GM21423 (cell line): ENCODE measurements around the gene DNASE2.

Experiments
- ATAC-seq: cut with Tn5 transposase; IDR thresholded peaks from one replicate; pipeline ENCODE4 v1.9.1; 2021; ENCODE audit warnings: mild to moderate bottlenecking, moderate library complexity; ENCODE audit not compliant: unreplicated experiment

DNASE2 gene

DNA sequence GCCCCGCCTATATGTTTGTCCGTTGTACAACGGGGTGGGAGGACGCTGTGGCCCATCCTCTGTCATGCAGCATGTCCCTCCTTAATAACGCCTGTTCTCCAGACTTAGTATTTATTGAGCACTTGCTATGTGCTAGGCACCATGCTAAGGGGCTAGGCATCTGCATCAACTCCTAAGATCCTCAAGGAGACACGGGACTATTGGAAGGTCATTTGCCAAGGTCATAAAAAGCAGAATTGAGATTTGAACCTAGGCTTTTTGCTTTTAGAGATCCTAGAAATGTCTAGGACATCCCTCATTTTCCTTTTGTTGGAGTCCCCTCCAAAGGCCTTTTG lies 44.8 kb downstream of the DNASE2 start:
- no peak for ATAC-seq

DNA sequence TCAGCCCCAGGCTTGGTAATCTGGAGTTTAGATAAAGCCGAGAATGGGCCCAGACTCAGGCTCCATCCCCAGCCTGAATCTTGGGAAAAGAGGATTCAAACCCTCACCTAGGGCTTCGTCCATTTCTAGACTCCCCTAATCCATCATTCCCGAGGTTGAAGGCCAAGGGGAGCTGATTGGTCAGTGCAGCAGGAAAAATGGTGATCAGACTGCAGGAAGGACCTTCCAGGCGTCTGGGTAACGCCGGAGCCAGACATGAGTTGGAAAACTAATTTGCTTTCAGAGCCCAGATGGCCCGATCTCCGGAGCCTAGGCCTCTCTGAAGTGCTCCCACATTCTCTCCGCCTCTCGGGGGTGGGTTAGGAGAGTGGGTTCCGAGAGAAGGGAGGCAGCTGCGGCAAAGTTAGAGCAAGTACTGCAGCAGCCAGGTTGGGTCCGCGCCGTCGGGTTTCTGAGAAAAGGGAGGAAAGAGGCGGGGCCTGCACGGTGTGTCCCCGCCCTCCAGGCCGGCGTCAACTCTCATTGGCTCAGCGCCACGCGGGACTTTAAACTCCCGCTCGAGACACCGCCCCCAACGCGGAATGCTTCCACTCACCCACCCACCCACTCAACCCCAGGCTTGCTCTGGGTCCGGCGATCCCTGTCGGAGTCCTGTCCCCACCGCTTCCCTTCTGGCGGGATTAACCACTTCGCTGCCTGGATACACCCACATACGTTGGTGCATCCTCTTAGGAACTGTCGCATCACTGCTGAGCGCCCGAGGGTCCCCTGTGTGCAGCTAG lies 46.1 kb downstream of the DNASE2 start:
- no peak for ATAC-seq

DNA sequence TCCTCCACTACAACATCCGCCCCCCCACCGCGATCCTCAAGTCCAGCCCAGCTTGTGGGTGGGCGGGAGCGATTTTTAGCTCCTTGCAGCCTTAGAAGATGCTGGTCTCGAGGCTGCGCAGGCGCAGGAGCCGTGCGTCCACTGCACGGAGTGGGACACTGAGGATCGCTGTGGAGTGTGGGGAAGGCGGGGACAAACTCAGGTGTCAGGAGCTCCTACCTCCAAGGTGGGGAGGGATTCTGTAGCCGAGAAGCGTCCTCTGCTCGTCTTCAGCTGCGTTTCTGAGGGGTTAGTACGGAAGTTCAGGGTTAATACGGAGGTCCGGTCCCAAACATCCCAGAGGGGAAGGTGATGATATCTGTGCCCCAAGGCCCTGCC lies 46.7 kb downstream of the DNASE2 start, which contains the start of gene RTBDN:
Gene RTBDN (minus strand): TSS at position 14 of the 378 bp plus-strand sequence. CDS start 4,600 bp downstream, outside the sequence.
- no peak for ATAC-seq

DNA sequence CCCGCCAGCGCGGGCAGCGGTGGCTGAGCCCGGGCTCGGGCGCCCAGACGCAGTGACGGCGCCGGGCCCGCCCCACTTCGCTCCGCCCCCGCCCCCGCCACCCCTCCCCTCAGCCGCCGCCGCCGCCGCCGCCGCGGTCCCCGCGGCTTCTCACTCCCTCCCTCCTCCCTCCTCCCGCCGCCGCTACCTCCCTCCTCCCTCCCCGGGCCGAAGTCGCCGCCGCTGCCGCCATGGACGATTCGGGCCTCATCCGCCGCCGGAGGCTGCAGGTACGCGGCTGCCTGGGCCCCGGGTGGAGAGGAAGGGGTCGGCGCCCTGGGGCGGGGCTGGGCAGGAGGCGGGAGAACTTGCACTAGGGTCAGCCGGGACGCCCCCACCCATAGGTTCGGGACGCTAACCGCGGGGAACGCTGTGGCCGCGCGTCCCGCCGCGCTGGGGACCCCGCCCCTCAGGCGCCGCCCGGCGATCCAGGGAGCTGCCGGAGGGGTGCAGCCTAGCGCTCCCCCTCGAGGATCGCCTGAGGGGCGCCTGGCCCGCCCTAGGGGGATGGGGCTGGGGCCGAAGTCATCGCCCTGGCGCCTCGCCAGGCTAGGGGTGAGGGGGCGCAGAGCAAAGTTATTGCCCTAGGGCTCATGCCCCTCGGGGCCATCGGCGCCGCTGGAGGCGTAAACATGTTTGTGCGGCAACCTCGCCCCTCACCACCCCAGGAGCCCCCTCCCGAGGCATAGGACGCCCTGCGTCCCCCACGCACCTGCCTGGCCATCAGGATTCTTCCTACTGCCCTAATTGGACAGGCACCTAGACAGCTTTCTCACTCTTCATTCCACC lies 47.3 kb downstream of the DNASE2 start:
- no peak for ATAC-seq

DNA sequence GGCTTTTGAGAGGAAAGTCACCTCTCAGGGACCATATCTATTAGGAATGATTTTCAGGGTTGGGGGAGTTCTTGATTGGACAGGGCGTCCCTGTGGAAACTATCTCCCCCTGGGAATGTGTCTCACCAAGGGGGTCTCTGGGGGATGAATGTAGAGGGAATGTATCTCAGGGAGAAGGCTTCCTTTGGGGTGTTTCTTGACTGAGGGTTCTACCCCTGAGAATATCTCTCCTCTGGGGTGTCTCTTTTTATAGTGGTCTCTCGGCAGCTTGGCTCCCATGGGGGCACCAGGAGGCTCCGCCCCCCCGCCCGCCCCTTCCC lies 47.9 kb downstream of the DNASE2 start:
- no peak for ATAC-seq

DNA sequence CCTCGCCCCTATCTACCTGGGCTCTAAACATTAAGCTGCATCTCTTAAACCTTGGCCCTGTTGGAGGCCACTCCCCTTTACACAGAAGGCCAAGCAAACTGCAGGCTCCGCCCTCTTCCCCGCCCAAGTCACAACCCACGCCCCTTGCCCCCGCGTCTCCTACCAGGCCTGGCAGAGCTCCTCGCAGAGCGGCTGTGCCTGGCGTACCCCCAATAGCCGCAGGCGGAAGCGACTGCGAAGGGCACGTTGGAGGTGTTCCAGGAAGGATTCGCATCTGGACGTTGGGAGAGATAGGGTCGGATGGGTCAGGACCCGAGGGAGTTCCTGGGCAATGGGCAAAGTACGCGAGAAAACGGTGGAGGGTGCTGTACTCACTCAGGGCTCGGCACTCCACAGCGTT lies 52.8 kb downstream of the DNASE2 start:
- no peak for ATAC-seq

DNA sequence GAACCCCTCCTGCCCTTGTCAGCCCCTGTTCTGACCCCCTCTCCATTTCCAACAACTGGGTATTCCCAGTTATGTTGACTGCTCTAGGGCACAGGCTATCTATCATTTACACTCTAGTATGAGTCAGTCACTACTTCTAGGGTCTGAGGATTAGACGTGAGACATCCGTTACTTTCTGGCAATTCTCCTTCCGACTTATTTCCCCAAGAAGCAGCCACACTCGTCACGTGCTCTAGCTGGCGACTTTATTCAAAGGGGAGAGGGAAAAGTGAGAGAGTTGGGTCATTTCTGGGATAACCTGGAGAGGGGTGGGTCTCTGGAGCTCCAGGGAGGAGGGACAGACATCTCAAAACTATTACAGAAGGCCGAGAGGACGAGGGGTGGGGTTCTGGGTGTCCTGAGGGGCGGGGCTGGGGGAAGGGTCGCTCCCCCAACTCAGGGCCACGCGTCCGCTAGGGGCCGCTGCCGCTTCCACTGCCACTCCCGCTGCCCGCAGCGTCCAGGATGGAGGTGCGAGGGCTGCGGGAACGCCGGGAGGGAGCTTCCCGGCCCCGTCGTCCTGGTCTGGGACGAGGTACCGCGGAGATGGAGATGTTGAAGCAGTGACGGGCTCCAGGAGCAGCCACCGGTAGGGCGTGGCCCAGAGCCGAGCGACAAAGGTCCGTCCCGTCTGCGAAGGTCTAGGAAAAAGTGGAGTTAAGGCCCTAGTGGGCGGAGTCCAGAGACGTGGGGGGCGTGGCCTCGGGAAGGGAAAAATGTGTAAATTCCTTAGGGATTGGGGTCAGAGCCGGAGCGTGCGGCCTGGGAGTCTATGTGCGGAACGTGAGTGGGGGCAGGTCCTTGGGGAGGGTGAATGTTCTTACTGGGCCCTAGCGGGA lies 55.8 kb downstream of the DNASE2 start:
- ATAC-seq, result no peak
